B cell (primary cell): ENCODE data around the gene PCDHA3. TPM values are rescaled to one million over a fixed set of nuclear protein-coding genes. Genes with fewer than 3 reads are reported as not detected.

Source experiments
- ATAC-seq: fragments of 200-7000 bp; cut with Tn5 transposase; one replicate; pipeline ENCODE4 v1.10.0; 2021; ENCODE audit warnings: low read depth, mild to moderate bottlenecking, moderate number of reproducible peaks, moderate library complexity
- CTCF ChIA-PET: fragments of 350-600 bp; sonication (Branson Sonifier 250); formaldehyde crosslinking; loops from one replicate; lab custom pipeline; 2021; ENCODE audit warnings: antibody characterized with exemption, inconsistent platforms; lab: Charles Lee
- POLR2A ChIA-PET: fragments of 350-600 bp; sonication (Branson Sonifier 250); formaldehyde crosslinking; loops from one replicate; lab custom pipeline; 2021; ENCODE audit warnings: antibody characterized with exemption; lab: Charles Lee
- DNase-seq: peaks from one replicate; pipeline ENCODE4 v3.0.0; 2013
- H2AFZ ChIP-seq: 2 replicates; pipeline ENCODE4 v1.6.1; 2012; ENCODE audit warnings: mild to moderate bottlenecking, low read depth, low read length; ENCODE audit not compliant: insufficient read depth, poor library complexity, severe bottlenecking
- H3K27ac ChIP-seq, 2 donors: 1 replicate in 1 of 2; 2 replicates in 1 of 2; pipeline ENCODE4 v1.5.1; 2012 to 2013; ENCODE audit warnings: low read length in 2 of 2, mild to moderate bottlenecking in 2 of 2, moderate library complexity in 1 of 2
- H3K27me3 ChIP-seq, 4 experiments: fragments of 200-600 bp in 1 of 4; sonication (generic) in 1 of 4; replicated peaks in 1 of 4; 1 replicate in 2 of 4; 2 replicates in 2 of 4; pipeline versions ENCODE4 v1.6.1 to v1.7.0; 2013 to 2016; ENCODE audit warnings: low read length in 3 of 4, mild to moderate bottlenecking in 2 of 4, mixed read lengths in 1 of 4, moderate library complexity in 1 of 4; ENCODE audit not compliant: insufficient read depth in 4 of 4, control insufficient read depth in 3 of 4; ENCODE audit errors: control extremely low read depth in 1 of 4
- H3K36me3 ChIP-seq, 2 experiments: replicated peaks in 1 of 2; 1 replicate in 1 of 2; 2 replicates in 1 of 2; pipeline versions ENCODE4 v1.6.1 to v1.7.1; 2013; ENCODE audit warnings: low read length in 1 of 2; ENCODE audit not compliant: insufficient read depth in 2 of 2, control insufficient read depth in 1 of 2; ENCODE audit errors: control extremely low read depth in 1 of 2, extremely low read depth in 1 of 2
- H3K4me1 ChIP-seq, 2 donors: fragments of 200-600 bp in 1 of 2; sonication (generic) in 1 of 2; 1 replicate in 1 of 2; 2 replicates in 1 of 2; pipeline versions ENCODE4 v1.5.1 to v1.6.1; 2013 to 2017; ENCODE audit warnings: low read length in 2 of 2; ENCODE audit not compliant: control insufficient read depth in 2 of 2, insufficient read depth in 2 of 2
- H3K4me2 ChIP-seq: replicated peaks from 2 replicates; pipeline ENCODE3; 2012; ENCODE audit warnings: mild to moderate bottlenecking, low read depth, low read length; ENCODE audit not compliant: poor library complexity, severe bottlenecking
- H3K4me3 ChIP-seq, 5 experiments: fragments of 200-600 bp in 1 of 5; sonication (generic) in 1 of 5; 1 replicate in 3 of 5; 2 replicates in 2 of 5; pipeline versions ENCODE4 v1.5.1 to v1.7.0; 2011 to 2016; ENCODE audit warnings: low read length in 4 of 5, mild to moderate bottlenecking in 4 of 5, low read depth in 2 of 5, control low read depth in 1 of 5, moderate library complexity in 1 of 5; ENCODE audit not compliant: insufficient read depth in 1 of 5; ENCODE audit errors: control extremely low read depth in 1 of 5, extremely low read depth in 1 of 5
- H3K79me2 ChIP-seq: fragments of 200-600 bp; sonication (generic); one replicate; pipeline ENCODE4 v1.6.0; 2016; ENCODE audit warnings: low read length; ENCODE audit not compliant: control insufficient read depth, insufficient read depth
- H3K9ac ChIP-seq: fragments of 200-600 bp; sonication (generic); 2 replicates; pipeline ENCODE4 v1.6.1; 2017; ENCODE audit warnings: mild to moderate bottlenecking, low read length, moderate library complexity
- H3K9me3 ChIP-seq, 3 donors: one replicate each; pipeline versions ENCODE4 v1.6.1 to v1.7.1; 2013; ENCODE audit warnings: low read length in 2 of 3; ENCODE audit not compliant: control insufficient read depth in 2 of 3, insufficient read depth in 1 of 3; ENCODE audit errors: control extremely low read depth in 1 of 3
- H4K20me1 ChIP-seq: 2 replicates; pipeline ENCODE4 v1.6.0; 2012; ENCODE audit warnings: mild to moderate bottlenecking, low read length; ENCODE audit not compliant: insufficient read depth, control insufficient read depth, poor library complexity, severe bottlenecking
- H3K27ac Mint-ChIP-seq: one replicate; pipeline ENCODE4 v1.8.0; 2021; ENCODE audit warnings: mixed read lengths
- H3K27me3 Mint-ChIP-seq: one replicate; pipeline ENCODE4 v1.8.0; 2021; ENCODE audit warnings: mixed read lengths
- H3K4me1 Mint-ChIP-seq: one replicate; pipeline ENCODE4 v1.8.0; 2021; ENCODE audit warnings: mixed read lengths
- H3K4me3 Mint-ChIP-seq: one replicate; pipeline ENCODE4 v1.8.0; 2021; ENCODE audit warnings: mixed read lengths
- H3K9me3 Mint-ChIP-seq: one replicate; pipeline ENCODE4 v1.8.0; 2022; ENCODE audit warnings: mixed read lengths; ENCODE audit not compliant: insufficient read depth
- CTCF ChIP-seq: fragments of 200-600 bp; IDR thresholded peaks from one replicate; pipeline ENCODE4 v1.8.0; 2022; ENCODE audit warnings: antibody characterized with exemption, mild to moderate bottlenecking
- EZH2 ChIP-seq: IDR thresholded peaks from 2 replicates; pipeline ENCODE4 v1.6.1; 2012; ENCODE audit warnings: borderline replicate concordance, low read depth, mild to moderate bottlenecking, moderate library complexity, low read length; ENCODE audit not compliant: insufficient read depth, poor library complexity, severe bottlenecking
- WGBS: methylation state at CpG from one replicate; pipeline ENCODE4 v1.1.5; 2013; ENCODE audit warnings: missing lambda C conversion rate; ENCODE audit not compliant: insufficient coverage; 5-methylcytosine and 5-hydroxymethylcytosine counted together
- intact Hi-C: fragments of 100-400 bp; cut with micrococcal nuclease; formaldehyde crosslinking; loops from one replicate; pipeline ENCODE4 v1.10.0; 2022
- polyA plus RNA-seq: library from polyadenylated mRNA; depleted of rRNA; stranded (reverse); fragments of >200 nt; gene quantifications from 2 replicates; pipeline ENCODE4 v1.2.3, GENCODE V29; 2012
- total RNA-seq, 2 donors: library from RNA; stranded (reverse); fragments of 120-200 nt in 1 of 2; gene quantifications; 1 replicate in 1 of 2; 2 replicates in 1 of 2; pipeline versions ENCODE4 v1.2.3 to v1.2.4, GENCODE V29; 2013 to 2022

Gene PCDHA3
- total and polyA plus RNA-seq, 2 donors (not counting 1 experiment from before 2014, with no cell fraction given) = not detected

GRCh38 chr5:140802781-140803271 is 2.0 kb downstream of the PCDHA3 start:
- CTCF ChIA-PET = no interaction called here
- H3K4me1 ChIP-seq = no peaks in the 10 kb centered on the region
- Mint-ChIP-seq H3K4me3 (no peak overlapping the region), H3K27ac (no peak overlapping the region), H3K27me3 (peaks cover 14% of the 10 kb centered on the region), H3K9me3 (peaks cover 10% of the 10 kb centered on the region), H3K4me1 (no peaks in the 10 kb centered on the region)
- no peak overlapping the region for H3K9ac ChIP-seq
- H3K9me3 ChIP-seq = peaks cover 3 to 35% (median 32%) of the 10 kb centered on the region in 3 donors
- DNase-seq = no peak
- no peaks in the 10 kb centered on the region for H4K20me1 ChIP-seq
- H3K4me3 ChIP-seq = no peak overlapping the region
- H3K36me3 ChIP-seq = no peaks in the 10 kb centered on the region
- H2AFZ ChIP-seq = no peak overlapping the region
- WGBS = 61% methylated on average over 53 of the region's 53 CpGs
- intact Hi-C loops = no loop called here
- TF ChIP-seq EZH2 = no peak
- TF ChIP-seq CTCF = no peak
- no peak overlapping the region for H3K27ac ChIP-seq
- no peaks in the 10 kb centered on the region for H3K79me2 ChIP-seq
- peaks cover 0 to 13% (median 7%) of the 10 kb centered on the region in 4 experiments for H3K27me3 ChIP-seq
- no peak overlapping the region for H3K4me2 ChIP-seq
- ATAC-seq = no peak
- POLR2A ChIA-PET = no interaction called here

- H3K9me3 ChIP-seq = peaks cover 5 to 41% (median 22%) of the 10 kb centered on the region in 3 donors
- H3K27ac ChIP-seq = no peak within 1 kb of the TSS
- peaks cover 0 to 11% (median 6%) of the 10 kb centered on the region in 4 experiments for H3K27me3 ChIP-seq
- no peak within 1 kb of the TSS for H2AFZ ChIP-seq
- no peak within 1 kb of the TSS for H3K9ac ChIP-seq
- H3K36me3 ChIP-seq = no peaks in the 10 kb centered on the region
- ATAC-seq (no peak), DNase-seq (no peak)
- H4K20me1 ChIP-seq = no peaks in the 10 kb centered on the region
- Mint-ChIP-seq H3K27ac (no peak within 1 kb of the TSS), H3K9me3 (peaks cover 8% of the 10 kb centered on the region), H3K27me3 (peaks cover 7% of the 10 kb centered on the region), H3K4me1 (no peaks in the 10 kb centered on the region), H3K4me3 (no peak within 1 kb of the TSS)
- no peaks in the 10 kb centered on the region for H3K4me1 ChIP-seq
- ChIA-PET POLR2A (no interaction called here), CTCF (no interaction called here)
- no peak within 1 kb of the TSS for H3K4me3 ChIP-seq
- WGBS = 47% methylated on average over 35 of the region's 47 CpGs
- intact Hi-C loops = no loop called here
- H3K79me2 ChIP-seq = no peaks in the 10 kb centered on the region
- TF ChIP-seq EZH2 (no peak), CTCF (no peak)
- no peak within 1 kb of the TSS for H3K4me2 ChIP-seq
Measured at GRCh38 chr5:140806834-140807775, 6.2 kb downstream of the PCDHA3 start, which contains the start of gene PCDHA4. TSS of gene PCDHA4 (plus strand) at chr5:140807068.
